ENCODE results near the gene EYS.

The EYS gene

GRCh38 chr6:64723327-64724058 lies 983.5 kb downstream of the EYS start:
- DNase-seq (ENCODE audit: low read depth in 2 of 2) = no peak

DNA sequence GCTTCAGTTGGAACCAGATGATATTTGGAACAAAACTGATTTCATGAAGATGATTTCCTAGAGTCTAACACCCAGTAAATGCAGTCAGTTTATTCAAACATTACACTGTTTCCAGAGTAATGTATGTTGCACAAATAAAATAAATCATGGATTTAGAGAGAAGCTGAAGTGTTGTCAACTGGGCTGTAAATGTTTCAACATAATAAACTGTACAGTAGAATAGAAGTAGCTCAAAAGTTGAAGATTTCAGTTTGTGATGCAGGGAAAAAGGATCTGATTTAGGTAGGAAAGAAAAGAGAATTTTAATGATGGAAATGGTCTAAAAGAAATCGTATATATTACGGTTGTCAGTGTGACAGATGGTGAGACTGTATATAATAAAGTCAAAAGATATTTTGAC lies 985.2 kb downstream of the EYS start:
- DNase-seq (ENCODE audit: low read depth in 2 of 2) = no peak

DNA sequence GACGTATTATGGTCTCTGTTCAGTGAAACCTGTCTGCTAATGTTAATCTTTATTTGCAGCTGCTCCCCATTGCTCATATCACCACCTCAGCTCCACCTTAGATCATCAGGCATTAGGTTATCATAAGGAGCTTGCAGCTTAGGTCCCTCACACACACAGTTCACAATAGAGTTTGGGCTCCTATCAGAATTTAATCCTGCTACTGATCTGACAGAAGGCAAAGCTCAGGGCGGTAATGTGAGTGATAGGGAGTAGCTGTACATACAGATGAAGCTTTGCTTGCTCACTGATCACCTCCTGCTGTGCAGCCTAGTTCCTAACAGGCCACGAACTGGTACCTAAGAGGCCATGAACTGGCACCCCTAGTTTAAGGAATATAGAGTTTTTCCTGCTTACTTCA lies 989.7 kb downstream of the EYS start:
- DNase-seq (ENCODE audit: low read depth in 2 of 2) = no peak

DNA sequence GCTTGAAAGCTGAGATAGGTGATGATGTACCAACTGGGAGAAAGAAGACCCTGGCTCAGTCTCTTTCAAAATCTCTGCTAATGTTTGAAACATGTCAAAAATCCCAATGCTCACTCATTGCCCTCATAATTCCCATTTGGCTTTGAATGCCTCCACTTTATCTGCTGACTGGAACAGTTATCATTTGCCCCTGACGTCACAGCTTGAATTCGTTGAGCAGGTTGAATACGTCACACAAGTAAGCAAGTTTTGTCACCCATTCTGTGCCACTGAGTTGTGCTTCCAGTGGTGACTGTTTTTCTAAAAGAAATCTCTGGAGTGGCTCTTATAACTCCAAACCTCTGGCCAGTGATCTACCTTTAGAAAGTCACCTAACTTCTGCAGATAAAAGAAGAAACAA lies 991.4 kb downstream of the EYS start:
- no peak for DNase-seq (ENCODE audit: low read depth in 2 of 2)

GRCh38 chr6:64714073-64714472 lies 993.0 kb downstream of the EYS start:
- no peak for DNase-seq (ENCODE audit: low read depth in 2 of 2)

DNA sequence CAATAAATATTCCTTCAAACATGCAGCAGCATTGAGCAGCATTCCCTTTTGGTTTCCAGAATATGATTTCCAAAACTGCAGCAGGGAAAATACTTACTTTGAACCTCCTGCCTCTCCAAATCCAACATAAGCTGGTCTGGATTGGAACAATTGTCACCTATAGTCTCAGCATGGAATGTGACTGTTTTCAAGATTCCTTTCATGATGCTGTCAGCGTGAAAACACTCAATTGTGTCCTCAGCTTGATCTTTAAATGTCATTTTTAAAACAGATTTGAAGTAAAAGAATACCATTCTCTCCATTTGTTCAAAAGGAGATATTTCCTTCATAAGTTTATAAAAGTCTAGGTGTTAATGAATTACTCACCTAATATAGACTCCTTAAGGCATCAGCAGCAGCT lies 993.9 kb downstream of the EYS start:
- DNase-seq (ENCODE audit: low read depth in 2 of 2) = no peak

GRCh38 chr6:64712606-64713005 lies 994.4 kb downstream of the EYS start:
- DNase-seq (ENCODE audit: low read depth in 2 of 2) = no peak

DNA sequence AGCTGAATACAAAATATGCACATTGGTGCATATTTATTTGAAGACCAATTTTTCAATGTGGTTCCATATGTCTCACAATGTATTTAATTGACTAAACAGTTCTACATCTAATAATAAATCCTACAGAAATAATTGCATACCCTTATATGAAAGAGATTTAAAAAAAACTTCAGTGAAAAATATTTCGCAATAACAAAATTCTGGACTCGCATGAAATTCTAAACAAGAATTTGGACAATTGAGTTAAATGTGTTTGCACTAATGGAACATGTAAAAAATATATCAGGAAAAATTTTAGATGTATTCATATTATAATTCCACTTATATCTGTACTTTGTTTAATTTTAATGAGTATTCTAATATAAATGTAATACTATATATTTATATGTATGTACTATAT lies 1003.1 kb downstream of the EYS start:
- DNase-seq (ENCODE audit: low read depth in 2 of 2) = no peak

DNA sequence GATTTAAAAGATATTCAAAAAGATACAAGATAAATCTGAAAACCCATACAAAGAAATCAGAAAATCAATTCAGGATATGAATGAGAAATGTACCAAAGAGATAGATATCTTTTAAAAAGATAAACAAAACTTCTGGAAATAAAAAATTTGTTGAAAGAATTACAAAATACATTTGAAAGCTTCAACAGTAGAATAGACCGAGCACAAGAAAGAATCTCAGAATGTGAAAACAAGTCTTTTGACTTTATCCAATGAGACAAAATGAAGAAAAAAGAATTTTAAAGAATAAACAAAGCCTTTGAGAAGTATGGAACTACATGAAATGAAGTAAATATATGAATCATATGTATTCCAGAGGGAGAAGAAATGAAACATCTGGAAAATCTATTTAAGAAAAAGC lies 1011.0 kb downstream of the EYS start:
- no peak for DNase-seq (ENCODE audit: low read depth in 2 of 2)

DNA sequence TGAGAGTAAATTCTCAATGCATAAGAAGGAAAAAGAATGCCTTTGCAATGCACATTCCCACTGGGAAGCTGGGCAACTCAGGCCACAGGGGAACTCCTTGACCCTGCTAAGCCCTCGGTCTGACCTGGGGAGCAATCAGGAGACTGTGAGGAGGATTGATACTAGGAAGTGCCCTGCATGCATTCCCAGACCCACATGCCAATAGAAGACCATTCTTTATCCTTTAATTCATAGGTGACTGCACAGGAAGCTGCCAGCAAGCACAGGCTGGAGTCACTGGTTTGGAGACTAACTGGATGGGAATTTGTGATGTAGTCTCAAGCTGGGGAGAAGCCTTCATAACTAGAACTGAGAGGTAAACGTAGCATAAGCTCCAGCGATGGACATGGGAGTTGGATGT lies 1012.7 kb downstream of the EYS start:
- DNase-seq (ENCODE audit: low read depth in 2 of 2) = no peak

DNA sequence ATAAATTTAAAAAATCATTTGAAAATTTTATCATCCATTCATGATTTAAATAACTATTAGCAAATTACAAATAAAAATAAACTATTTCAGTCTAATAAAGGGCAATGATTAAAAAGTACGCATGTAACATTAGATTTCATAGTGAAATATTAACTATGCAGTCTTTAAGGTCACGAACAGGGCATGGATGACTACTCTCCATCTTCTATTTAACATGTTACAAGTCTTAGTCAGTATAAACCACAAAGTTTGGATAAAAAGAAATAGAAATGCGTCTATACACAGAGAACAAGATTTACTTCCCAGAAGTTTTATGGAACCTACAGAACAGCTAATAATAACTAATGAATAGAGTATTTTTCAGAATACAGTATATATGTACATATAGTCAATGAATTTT lies 1016.0 kb downstream of the EYS start:
- no peak for DNase-seq (ENCODE audit: low read depth in 2 of 2)

DNA sequence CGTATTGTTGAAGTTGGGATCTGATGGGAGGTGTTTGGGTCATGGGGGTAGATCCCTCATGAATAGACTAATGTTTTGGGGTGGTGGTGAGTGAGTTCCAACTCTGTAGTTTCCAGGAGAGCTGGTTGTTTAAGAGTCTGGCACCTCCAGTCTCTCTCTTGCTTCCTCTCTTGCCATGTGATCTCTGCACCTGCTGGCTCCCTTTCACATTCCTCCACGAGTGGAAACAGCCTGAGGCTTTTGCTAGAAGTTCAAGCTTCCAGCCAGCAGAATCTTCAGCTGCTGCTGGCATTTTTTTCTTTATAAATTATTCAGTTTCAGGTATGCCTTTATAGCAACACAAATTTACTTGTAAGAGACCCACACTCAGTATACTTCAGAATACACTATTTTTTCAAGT lies 1021.6 kb downstream of the EYS start:
- DNase-seq (ENCODE audit: low read depth in 2 of 2) = no peak

DNA sequence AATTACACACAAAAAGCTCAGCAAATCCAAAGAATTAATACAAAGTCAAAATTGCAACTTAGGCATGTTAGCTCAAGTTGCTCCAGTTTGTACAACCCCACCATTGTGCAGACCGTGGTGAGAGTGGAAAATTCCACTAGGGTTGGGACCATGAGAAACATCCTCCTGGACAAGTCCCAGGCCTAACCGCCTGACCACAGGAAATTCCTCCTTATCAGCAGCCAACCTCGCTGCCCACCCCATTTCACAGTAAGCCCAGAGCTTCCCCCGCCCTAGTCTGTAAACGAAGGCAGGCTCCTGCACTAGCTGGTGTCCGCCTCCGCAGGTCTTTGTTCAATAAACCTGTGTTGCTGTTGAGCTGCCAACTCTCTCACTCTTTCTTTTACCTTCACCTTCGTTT lies 1023.3 kb downstream of the EYS start:
- no peak for DNase-seq (ENCODE audit: low read depth in 2 of 2)

- no peak for DNase-seq (ENCODE audit: low read depth in 2 of 2)
These were observed 1025.4 kb downstream of the EYS start for GRCh38 chr6:64681416-64682160.

- no peak for DNase-seq (ENCODE audit: low read depth in 2 of 2)
These were observed 1026.6 kb downstream of the EYS start for GRCh38 chr6:64680446-64680845.

GRCh38 chr6:64679416-64679815 lies 1027.6 kb downstream of the EYS start:
- no peak for DNase-seq (ENCODE audit: low read depth in 2 of 2)

DNA sequence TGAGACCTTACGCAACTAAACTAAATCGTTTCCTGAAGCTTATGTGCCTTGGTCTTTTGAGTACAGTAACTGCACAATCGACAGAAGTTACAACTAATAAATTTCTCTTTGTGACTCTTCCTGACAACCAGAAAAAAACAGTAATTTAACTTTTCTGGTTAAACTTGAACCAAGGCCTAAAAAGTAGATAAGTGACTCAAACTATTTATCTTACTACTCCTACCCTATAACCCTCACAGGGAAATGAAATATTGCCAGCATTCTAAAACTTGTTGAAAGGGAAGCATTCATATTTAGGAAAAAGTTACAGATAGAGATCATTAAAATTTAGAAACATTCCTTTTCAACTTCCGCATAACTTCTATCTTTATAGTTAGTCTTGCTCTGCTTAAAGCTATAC lies 1034.4 kb downstream of the EYS start:
- no peak for DNase-seq (ENCODE audit: low read depth in 2 of 2)

DNA sequence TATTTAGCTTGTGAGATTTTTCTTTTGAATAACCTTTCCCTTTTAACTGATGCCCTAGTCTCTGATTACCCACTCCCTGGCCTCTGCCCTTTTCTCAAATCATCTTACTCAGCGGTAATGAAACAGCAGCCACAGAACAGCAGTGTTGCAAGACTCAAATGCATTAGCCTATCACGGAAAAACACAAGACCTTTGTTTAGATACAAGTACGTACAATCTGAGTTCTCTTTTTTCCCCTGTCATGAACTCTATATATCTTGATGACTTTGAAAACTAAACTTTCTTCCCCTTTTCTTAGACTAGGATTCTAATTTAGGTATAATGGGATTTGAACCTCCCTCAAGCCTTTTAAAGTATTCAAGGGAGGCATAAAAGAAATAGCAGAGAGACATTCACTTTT lies 1034.9 kb downstream of the EYS start:
- no peak for DNase-seq (ENCODE audit: low read depth in 2 of 2)

GRCh38 chr6:64665137-64665536 lies 1041.9 kb downstream of the EYS start:
- no peak for DNase-seq (ENCODE audit: low read depth in 2 of 2)

GRCh38 chr6:64664480-64664879 lies 1042.5 kb downstream of the EYS start:
- DNase-seq (ENCODE audit: low read depth in 2 of 2) = no peak

DNA sequence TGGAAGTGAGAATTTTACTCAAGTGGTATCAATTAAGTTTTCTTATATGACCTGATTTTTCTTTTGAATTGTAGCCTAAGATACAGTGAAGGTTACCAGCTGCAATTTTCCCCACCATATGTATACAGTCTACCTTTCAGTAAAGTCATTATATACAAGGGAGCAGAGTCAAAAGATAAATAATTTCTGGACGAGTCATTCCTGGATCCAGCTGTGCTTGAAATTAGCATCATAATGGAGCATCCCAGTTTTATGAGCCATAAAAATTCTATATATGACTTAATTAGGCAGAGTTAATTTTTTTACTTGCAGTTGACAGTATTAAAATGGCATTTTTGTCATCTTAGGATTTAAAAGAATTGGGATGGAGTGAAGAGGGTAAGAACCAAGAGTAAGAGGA lies 1063.0 kb downstream of the EYS start:
- no peak for DNase-seq (ENCODE audit: low read depth in 2 of 2)

- DNase-seq (ENCODE audit: low read depth in 2 of 2) = no peak
These were observed 1076.1 kb downstream of the EYS start for GRCh38 chr6:64630901-64631300.

DNA sequence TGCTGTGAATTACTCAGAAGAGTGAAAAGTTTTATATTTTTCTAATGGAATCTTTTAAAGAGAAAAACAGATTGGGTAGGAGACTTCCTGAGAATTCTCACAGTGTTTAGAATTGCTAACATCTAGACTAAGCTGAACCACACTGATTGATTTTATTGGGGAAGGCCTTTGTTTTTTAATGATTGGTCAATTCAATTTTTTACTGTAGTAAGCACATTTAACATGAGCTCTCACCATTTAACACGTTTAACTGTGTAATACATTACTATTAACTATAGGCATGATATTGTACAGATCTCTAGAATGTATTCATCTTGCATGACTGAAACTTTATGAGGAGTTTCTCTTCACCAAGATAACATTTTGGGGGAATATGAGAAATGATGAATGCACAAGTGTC lies 1084.1 kb downstream of the EYS start:
- no peak for DNase-seq (ENCODE audit: low read depth in 2 of 2)

- DNase-seq (ENCODE audit: low read depth in 2 of 2) = no peak
These were observed 1104.0 kb downstream of the EYS start for GRCh38 chr6:64602993-64603392.

Data from stimulated activated CD8-positive, alpha-beta memory T cell treated with anti-CD3 and anti-CD28 coated beads, Interleukin-2, amount 100 ng/mL, for 48 hours (primary cell).